Stimulated activated CD8-positive, alpha-beta memory T cell treated with anti-CD3 and anti-CD28 coated beads, Interleukin-7, amount 100 ng/mL, for 48 hours (primary cell): ENCODE results near the gene IL11RA.
"Not testable (repeated sequence)": the region's sequence is repeated elsewhere in the genome, so short reads cannot be mapped to it uniquely, and the experiment has no call there.

Experiments used
- DNase-seq, 2 donors: peaks; one replicate each; pipeline ENCODE4 v3.0.0-alpha.2; 2020; ENCODE audit warnings: low read depth in 1 of 2; ENCODE audit errors: extremely low read depth in 1 of 2

Gene IL11RA

DNA sequence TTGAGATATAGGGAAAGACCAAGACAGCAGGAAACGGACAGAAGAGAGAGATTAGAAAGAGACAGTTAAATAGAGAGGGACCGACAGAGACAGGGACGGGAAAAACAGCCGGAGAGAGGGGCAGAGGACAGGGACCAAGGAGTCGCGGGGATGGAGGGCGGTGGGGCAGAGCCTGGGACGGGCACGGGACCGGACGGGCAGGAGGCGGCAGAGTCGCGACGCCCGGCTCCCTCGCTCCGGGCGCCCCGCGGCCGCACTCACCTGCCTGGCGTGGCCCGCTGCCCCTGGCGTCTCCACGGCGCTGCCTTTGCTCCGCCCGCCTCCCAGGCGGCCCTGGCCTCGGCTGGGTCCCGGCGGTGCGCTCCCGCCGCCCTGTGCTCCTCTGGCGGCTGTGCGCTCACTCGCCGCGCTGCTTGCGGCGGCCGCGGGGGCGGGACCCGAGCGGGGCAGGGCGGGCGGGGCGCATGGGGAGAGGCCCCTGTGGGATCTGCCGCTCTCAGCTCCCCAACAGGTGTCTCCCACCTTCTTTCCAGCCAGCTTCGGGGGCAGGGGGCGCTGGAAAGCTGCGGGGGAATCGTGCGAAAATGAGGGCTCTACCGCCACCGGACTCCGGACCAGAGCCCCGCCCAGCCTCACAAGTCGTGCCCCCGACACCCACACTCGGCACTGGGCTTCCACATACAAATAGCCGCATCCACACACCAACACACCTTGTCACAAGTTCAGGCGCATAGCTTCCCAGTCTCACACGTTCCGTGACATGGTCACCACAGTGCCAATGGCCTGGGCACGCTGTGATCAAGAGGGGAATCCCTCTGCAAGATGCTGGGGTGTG is 23.1 kb upstream of the IL11RA start, which contains the start of gene ARID3C:
ARID3C (minus strand) TSS at position 411 of the 835 bp plus-strand sequence. CDS start 1,052 bp downstream, outside the sequence.
- DNase-seq, result no peak

DNA sequence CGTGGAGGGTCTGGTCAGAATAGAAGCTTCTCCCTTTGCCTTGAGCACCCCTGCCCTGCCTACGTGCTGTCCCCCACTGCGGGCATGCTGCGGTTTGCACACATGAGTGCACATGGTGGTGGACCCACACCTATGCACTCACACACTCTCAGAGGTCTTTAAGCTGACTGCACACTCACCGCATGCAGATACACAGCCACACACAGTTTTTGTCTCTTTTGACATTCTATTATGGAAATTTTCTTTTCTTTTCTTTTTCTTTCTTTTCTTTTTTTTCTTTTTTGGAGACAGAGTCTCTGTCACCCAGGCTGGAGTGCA is 22.5 kb upstream of the IL11RA start:
- DNase-seq, result no peak

DNA sequence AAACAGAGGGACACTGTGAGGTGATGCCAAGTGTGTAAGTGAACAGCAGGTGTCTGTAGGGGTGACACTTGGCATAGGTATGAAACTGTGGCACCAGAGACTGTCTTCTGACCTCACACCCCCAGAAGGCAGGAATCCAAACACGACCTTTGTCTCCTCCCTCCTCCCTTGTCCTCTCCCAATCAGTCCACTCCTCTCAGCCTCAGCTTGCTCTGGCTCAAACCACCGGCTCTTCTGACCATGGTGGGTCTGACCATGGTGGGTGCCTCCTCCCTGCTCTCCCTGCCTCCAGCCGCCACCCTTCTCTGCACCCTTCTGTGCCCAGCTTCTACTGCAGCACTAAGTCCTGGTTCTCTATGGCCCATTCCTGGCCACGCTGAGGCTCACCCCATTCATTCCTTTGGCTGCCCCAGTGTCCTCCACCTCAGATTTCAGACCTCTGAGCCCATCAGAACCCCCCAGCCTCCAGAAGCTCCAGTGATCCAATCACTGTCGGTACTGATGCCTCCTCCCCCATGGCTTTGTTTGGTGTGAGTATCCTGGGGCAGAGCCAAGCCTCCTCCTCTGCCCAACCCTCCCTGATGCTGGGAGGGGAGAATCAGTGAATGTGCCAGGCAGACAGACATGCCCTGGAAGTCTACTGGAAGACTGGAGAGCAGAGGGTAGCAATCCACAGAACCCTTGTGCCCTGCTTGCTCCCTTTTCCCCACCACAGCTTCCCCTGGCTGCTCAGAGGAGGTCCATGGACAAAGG is 21.4 kb upstream of the IL11RA start:
- DNase-seq, result no peak

DNA sequence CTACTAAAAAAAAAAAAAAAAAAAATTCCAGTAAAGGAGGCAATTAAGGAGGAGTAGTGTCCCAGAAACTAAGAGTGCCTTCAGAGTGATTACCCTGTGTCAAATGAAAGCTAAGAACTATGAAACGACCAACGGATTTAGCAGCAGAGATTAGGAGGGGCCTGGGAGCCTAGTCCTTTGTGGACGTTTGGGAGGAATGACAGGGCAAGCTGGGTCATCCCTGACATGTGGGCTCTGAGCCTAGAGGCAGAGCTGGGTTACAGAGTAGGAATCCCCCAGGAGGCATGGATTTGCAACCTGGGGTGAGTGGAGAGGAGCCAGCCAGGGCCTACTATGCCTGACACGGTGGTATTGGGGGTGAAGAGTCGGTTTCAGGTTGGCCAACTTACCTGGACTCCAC is 18.8 kb upstream of the IL11RA start:
- DNase-seq, result no peak

DNA sequence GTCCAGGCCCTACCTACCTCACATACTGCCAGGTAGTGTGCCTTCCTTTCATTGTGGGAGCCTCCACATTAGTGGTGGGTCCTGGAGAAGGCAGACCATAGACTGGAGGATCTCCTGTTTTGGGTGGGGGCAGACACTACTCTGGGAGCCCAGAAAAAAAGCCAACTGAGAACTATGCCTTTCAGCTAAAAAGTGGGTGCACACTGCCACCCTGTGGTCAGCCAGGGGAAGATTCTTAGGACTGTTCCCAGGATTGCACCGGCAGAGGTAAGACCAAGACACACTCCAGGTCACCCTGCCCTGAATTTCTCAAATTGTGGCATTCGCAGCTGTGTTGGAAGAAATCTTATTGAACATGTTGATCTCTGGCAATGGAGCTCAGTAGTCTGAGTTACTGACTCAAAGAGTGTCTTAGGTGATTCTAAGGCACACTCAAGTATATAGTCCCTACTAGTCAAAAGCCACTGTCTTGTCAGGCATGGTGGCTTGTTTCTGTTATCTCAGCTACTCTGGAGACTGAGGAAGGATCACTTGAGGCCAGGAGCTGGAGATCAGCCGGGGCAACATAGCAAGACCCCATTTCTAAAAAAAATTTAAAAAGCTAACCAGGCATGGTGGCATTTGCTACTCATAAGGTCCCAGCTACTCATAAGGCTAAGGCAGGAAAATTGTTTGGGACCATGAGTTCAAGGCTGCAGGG is 18.0 kb upstream of the IL11RA start:
- DNase-seq, result peak in 1 of 2 donors; percentile 48

DNA sequence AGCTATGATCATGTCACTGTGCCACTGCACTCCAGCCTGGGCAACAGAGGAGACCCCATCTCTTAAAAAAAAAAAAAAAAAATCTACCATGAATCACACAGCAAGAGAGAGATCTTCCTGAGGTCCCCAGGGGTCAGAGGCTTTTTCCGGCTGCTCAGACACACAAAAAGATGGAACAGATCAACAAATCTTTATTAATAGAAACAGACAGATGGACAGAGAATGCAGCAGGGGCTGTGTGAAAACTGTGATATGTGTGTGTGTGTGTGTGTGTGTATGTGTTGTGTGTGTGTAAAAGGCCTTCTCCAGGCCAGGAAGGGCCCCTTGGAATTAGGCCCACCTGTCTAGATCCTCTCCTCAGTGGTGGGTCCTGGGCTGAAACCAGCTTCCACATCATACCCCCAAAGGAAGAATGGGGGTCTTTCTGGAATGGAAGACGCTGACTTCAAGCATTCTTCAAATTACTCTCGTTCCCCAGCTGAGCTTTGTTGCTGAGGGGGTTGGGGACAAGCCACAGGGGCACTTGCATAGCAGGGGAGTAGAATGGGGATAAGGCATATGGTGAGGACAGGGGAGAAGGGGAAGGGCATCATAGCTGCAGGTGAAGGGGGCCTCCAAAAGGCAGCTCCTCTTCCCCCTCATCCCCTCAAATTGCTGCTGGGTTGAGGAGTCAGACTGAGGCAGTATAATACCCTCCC is 17.3 kb upstream of the IL11RA start:
- DNase-seq, result no peak

DNA sequence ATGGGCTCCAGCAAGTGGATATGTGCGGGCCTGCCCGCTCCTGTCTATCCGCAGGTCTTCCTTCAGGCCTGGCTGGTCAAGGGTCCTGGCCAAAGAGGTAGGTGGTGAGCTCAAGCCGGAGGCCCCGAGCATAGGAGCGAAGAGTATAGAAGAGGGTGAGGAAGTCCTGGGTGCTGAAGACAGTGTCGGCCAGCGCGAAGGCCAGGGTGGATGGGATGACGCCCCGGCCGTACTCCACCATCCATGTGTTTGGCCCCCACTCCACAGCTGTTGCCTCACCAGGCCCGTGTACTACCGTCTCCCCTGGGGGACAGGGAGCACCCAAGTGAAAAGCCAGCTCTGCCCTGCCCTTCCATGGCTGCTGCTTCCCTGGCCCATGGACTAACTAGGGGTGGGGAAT is 16.4 kb upstream of the IL11RA start:
- DNase-seq, result no peak

DNA sequence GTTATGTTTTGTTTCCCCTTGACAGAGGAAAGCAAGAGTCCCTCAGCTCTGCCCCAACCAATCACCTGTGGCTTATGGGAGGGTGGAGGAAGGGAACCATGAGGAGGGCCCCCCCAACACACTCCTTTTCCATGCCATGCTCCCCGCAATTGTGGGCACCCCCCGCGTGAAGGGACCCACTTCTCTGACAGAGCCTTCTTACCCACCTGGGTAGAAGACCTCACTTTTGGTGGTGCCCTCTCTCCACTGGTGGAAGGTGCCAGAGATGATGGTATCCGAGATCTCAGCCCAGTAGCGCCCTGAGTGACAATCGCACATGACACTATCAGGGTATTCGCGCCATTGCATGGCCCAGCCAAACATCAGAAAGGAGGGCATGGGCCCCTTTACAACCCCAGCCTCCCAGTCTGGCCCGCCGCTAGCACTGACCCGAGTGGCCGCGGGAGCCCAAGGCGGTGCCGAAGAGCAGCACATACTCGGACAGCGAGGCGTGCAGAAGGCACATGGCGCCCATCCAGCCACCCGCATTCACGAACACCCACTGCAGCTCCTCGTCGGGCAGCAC is 15.1 kb upstream of the IL11RA start:
- DNase-seq, result no peak

DNA sequence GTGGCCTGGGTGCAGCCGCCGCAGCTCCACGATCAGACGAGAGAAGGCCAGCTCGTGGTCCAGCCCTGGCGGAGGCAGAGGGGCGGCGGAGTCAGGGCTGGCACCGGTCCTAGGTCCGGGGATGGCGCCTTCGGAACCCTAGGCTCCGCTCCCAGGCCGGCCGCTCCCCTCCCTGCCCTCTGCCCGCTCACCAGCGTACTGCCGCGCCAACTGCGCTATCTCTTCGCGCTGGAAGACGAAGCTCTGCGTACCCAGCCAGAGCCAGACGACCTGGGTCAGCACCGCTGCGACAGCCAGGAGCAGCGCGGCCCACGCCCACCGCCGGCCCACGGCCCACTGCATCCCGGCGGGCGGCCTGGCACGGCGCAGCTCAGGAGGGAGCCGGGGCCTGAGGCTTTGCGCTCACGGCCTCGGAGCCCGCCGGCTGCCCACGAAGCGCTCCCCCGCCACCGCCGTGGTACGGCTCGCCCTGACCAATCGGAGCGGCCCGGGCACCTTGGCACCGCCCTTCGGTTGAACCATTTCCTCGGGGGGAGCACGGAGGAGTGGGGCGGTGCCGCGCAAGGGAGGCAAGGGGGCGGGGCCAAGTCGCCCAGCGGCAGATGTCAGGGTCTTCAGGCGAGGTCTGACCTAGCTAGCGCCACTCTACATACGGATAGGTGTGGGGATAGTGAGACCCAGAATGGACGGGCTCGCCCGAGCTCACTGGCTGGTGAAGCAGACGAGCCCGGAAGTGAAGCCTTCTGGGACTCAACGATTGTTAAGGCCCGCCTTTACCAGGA is 14.4 kb upstream of the IL11RA start, which contains the start of gene SIGMAR1:
SIGMAR1 (minus strand) TSS at position 432 of the 782 bp plus-strand sequence; CDS start at position 342, 90 bp downstream.
- DNase-seq, result peak; percentile 86 to 88

DNA sequence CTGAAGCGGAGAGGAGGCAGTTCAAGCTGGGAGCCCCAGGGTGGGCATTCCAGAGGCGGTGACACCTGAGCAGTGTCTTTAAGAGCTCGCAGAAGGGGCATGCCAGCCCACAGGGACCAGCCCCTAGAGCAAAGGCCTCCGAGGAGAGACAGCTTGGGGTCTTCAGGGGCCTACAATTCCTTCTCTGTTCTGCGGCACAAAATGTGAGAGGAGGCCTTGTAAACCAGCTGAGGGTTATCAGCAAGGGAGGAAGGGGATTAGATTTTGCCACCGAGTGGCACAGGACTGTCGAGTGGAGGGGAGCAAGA is 13.9 kb upstream of the IL11RA start:
- DNase-seq, result no peak

DNA sequence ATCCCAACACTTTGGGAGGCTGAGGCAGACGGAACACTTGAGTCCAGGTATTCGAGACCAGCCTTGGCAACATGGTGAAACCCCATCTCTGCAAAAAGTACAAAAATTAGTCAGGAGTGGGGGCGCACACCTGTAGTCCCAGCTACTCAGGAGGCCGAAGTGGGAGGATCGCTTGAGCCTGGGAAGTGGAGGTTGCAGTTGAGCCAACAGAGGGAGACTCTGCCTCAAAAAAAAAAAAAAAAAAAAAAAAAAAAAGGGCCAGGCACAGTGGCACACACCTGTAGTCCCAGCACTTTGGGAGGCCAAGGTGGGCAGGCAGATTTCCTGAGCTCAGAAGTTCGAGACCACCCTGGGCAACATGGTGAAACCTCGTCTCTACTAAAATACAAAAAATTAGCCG is 12.7 kb upstream of the IL11RA start:
- DNase-seq, result not testable (repeated sequence)

DNA sequence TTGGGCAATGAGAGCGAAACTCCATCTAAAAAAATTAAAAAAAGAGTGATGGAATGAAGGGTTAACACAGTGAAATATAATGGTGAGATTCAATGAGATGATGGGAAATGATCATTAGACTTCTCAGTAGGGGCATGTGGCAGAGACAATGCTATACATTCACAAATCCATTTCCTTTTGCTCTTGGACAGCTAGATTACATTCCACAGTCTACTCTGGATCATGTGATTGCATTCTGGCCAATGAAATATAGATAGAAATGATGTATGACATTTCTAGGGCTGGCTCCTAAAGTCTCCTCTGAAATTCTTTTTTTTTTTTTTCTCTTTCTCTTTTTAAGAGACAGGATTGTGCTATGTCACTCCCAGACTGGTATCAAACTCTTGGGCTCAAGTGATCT is 9.3 kb upstream of the IL11RA start:
- DNase-seq, result no peak

DNA sequence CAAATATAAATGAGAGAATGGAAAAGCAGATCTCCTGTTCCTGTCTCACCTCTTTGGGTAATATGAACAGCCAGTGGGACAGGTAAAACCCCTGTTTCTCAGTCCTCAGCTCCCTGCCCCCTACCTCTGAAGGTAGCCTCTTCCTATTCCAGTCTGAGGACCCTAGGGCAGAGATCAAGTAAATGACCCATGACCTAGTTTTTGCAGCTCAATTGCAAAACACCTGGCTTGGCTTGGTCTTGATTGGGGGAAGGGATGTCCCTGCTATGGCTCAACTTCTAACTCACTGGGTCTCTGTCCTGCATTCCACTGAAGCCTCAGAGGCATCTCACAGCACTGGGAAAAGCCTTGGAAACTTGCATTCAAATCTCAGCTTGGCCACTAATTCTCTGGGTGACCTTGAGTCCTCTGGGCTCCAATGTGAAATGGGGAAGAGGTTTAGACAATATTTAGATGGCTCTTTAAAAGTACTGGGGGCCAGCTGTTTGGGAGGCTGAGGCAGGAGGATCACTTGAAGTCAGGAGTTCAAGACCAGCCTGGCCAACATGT is 7.1 kb upstream of the IL11RA start:
- DNase-seq, result no peak

DNA sequence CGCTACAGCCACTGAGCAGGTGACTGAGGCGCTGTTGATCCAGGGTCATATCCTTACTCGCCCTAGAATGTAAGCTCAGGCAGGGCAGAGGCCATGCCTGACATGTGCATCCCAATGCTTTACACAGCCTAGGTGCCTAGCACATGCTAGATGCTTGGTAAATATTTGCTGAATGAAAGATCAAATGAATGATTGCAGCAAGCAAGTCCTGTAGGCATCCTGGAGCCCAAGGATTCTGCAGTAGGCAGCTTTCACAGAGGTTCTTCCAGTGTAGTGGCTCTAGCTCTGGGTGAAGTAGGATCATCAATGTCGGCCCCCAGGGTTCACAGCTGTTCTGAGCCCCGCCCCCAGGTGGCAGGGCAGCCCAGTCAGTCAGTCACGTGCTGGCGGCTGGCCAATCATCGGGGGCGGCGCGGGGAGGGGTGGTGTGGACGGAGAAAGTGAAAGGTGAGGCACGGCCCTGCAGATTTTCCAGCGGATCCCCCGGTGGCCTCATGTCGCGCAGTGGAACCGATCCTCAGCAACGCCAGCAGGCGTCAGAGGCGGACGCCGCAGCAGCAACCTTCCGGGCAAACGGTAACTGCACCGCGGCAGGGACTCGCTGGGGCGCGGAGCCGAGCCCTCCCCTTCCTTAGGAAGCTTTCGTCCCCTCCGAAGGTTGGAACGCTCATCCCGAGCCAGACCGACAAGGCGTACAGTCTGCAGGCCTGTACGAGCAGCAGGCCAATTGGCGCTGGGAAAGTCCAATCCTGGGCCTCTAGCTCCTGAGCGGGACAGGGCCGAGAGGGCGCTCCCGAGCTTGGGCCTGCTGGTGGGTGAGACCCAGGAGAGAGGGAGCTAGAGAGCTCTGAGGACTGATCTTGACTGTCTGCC is 5.5 kb upstream of the IL11RA start, which contains the start of gene GALT:
GALT (plus strand) TSS at position 465 of the 873 bp plus-strand sequence; CDS start at position 495, 30 bp downstream.
- peak; percentile 93 to 96 for DNase-seq

DNA sequence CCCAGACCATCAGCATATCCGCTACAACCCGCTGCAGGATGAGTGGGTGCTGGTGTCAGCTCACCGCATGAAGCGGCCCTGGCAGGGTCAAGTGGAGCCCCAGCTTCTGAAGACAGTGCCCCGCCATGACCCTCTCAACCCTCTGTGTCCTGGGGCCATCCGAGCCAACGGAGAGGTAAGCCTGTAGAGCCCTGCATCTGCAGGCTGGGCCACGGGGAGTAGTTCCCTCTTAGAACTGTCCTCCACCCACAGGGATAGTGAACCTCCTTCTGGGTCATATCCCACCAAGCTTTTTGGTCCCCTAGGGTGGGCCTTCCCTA is 4.9 kb upstream of the IL11RA start:
- DNase-seq, result no peak

DNA sequence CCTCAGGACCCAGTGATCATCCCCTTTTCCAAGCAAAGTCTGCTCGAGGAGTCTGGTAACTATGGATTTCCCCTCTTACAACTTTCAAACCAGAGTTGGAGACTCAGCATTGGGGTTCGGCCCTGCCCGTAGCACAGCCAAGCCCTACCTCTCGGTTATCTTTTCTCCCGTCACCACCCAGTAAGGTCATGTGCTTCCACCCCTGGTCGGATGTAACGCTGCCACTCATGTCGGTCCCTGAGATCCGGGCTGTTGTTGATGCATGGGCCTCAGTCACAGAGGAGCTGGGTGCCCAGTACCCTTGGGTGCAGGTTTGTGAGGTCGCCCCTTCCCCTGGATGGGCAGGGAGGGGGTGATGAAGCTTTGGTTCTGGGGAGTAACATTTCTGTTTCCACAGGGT is 4.3 kb upstream of the IL11RA start:
- DNase-seq, result no peak

DNA sequence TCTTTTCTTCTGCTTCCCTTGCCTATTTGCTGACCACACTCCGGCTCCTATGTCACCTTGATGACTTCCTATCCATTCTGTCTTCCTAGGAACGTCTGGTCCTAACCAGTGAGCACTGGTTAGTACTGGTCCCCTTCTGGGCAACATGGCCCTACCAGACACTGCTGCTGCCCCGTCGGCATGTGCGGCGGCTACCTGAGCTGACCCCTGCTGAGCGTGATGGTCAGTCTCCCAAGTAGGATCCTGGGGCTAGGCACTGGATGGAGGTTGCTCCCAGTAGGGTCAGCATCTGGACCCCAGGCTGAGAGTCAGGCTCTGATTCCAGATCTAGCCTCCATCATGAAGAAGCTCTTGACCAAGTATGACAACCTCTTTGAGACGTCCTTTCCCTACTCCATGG is 3.3 kb upstream of the IL11RA start:
- DNase-seq, result no peak

DNA sequence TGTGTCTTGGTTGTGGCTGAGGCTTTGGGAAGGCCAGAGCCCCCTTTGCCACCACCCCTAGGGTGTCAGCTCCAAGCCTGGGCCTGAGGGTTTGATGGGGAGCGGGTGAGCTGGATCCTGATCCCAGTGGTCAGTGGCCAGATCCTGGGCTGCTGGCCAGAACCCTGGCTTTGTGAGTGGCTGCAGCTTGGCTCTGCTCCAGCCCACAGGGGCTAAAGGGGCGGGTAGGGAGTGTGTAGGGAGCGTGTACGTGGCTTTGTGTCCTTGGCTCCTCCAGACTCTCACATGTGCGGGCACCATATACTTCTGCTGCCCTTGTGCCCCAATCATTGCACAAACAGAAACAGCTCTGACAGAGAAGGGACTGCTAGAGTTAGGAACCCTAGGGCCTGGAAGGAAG is 1.2 kb upstream of the IL11RA start:
- no peak for DNase-seq

DNA sequence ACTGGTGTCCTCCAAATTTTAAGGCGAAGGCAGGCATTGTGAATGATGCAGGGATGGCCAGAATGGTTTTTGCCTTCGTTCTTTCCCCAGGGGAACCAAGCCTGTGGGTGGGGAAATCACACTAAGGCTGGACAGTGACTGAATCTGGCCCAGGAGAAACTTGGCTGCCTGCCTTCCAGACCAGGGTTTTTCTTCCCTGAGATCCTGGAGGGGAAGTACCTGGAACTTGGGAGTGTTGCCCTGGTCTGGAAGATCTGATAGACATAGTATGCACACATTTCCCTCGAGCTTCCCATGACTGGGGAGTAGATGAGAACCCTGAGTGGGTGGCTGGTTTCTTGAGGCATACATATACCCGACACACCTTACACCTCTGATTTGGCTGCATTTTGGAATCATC is 664 bp upstream of the IL11RA start:
- DNase-seq, result no peak
